HepG2 (cell line): ENCODE results near the gene FOXS1. TPM values are rescaled to one million over a fixed set of nuclear protein-coding genes. Genes with fewer than 3 reads are reported as not detected.

Experiments
- ATAC-seq: fragments of 200-7000 bp; cut with Tn5 transposase; 3 replicates; pipeline ENCODE4 v1.9.1; 2020; ENCODE audit warnings: mild to moderate bottlenecking, moderate library complexity
- BruUV-seq: library from RNA; stranded (reverse); fragments of 400-500 nt; replicated peaks from 2 replicates; lab custom pipeline; 2021; lab: Mats Ljungman, UMichigan
- CTCF ChIA-PET: fragments of 300-600 bp; formaldehyde crosslinking; extraction: SDS; loops from one replicate; lab custom pipeline; 2021; ENCODE audit warnings: low total read pairs, inconsistent platforms, low intra/inter-chr PET ratio; lab: Yijun Ruan, JAX
- POLR2A ChIA-PET: fragments of 350-600 bp; sonication (Branson Sonifier 250); formaldehyde crosslinking; loops from one replicate; lab custom pipeline; 2020; ENCODE audit warnings: antibody characterized with exemption, inconsistent platforms; lab: Yijun Ruan, JAX
- DNase-seq: peaks from one replicate; pipeline ENCODE4 v3.0.0-alpha.2; 2015; ENCODE audit warnings: low spot score
- FAIRE-seq: peaks from 3 replicates; lab custom pipeline; 2011; peaks lifted over from hg19 to GRCh38; lab: Jason Lieb, UNC
- H2AFZ ChIP-seq: one replicate; pipeline ENCODE4 v1.6.1; 2011; ENCODE audit warnings: low read length, inconsistent platforms
- H3K27ac ChIP-seq: fragments of 300-600 bp; 3 replicates; pipeline ENCODE4 v1.8.0; 2011; ENCODE audit warnings: mixed run types, mild to moderate bottlenecking, mixed read lengths, low read length, inconsistent platforms; ENCODE audit not compliant: insufficient read depth; ENCODE audit errors: extremely low read length
- H3K27me3 ChIP-seq, 2 experiments: fragments of 200-600 bp in 1 of 2; 2 replicates in 1 of 2; 3 replicates in 1 of 2; pipeline versions ENCODE4 v1.6.0 to v1.8.0; 2011; ENCODE audit warnings: low read length in 2 of 2, mild to moderate bottlenecking in 2 of 2, moderate library complexity in 2 of 2, inconsistent platforms in 1 of 2; ENCODE audit not compliant: insufficient read depth in 2 of 2, control insufficient read depth in 1 of 2
- H3K36me3 ChIP-seq, 2 experiments: fragments of 200-600 bp in 1 of 2; replicated peaks in 1 of 2; 2 replicates in 1 of 2; 3 replicates in 1 of 2; pipeline versions ENCODE4 v1.5.1 to v1.8.0; 2011; ENCODE audit warnings: low read length in 2 of 2, inconsistent platforms in 1 of 2; ENCODE audit not compliant: insufficient read depth in 2 of 2, control insufficient read depth in 1 of 2
- H3K4me1 ChIP-seq: 2 replicates; pipeline ENCODE4 v1.5.1; 2012; ENCODE audit warnings: low read length, inconsistent platforms; ENCODE audit not compliant: insufficient read depth
- H3K4me2 ChIP-seq: 2 replicates; pipeline ENCODE4 v1.6.0; 2011; ENCODE audit warnings: low read depth, low read length, inconsistent platforms
- H3K4me3 ChIP-seq, 3 experiments: fragments of 200-600 bp in 1 of 3; sonication (generic), shearing (Covaris generic) in 1 of 3; replicated peaks in 1 of 3; 2 replicates each; pipeline ENCODE4 v1.5.1; 2011 to 2016; ENCODE audit warnings: low read length in 3 of 3, inconsistent platforms in 2 of 3, low read depth in 2 of 3, mild to moderate bottlenecking in 2 of 3, control low read depth in 1 of 3, mixed read lengths in 1 of 3; ENCODE audit not compliant: insufficient read depth in 1 of 3
- H3K79me2 ChIP-seq: one replicate; pipeline ENCODE4 v1.6.1; 2011; ENCODE audit warnings: low read length, inconsistent platforms; ENCODE audit not compliant: insufficient read depth
- H3K9ac ChIP-seq: 2 replicates; pipeline ENCODE4 v1.6.0; 2011; ENCODE audit warnings: mild to moderate bottlenecking, low read depth, low read length, inconsistent platforms; ENCODE audit not compliant: insufficient read depth
- H3K9me3 ChIP-seq: 2 replicates; pipeline ENCODE4 v1.5.1; 2012; ENCODE audit warnings: mild to moderate bottlenecking, low read length
- H4K20me1 ChIP-seq: 2 replicates; pipeline ENCODE4 v1.6.0; 2011; ENCODE audit warnings: inconsistent platforms, mild to moderate bottlenecking, low read length, moderate library complexity; ENCODE audit not compliant: insufficient read depth
- KMT2B ChIP-seq: IDR thresholded peaks from 2 replicates; pipeline ENCODE4 v1.6.1; 2016; ENCODE audit warnings: missing genetic modification reagents, missing compliant biosample characterization
- LCORL ChIP-seq, 2 experiments: fragments of 450-650 bp in 1 of 2; sonication (generic) in 1 of 2; formaldehyde crosslinking in 1 of 2; IDR thresholded peaks; 2 replicates each; pipeline versions ENCODE4 v1.5.0 to v1.6.1; 2017 to 2020; ENCODE audit warnings: antibody characterized with exemption in 1 of 2, missing genetic modification reagents in 1 of 2
- NBN ChIP-seq: fragments of 450-650 bp; conservative IDR thresholded peaks from 2 replicates; pipeline ENCODE4 v1.6.1; 2017
- PAF1 ChIP-seq: IDR thresholded peaks from 2 replicates; pipeline ENCODE4 v1.6.1; 2016; ENCODE audit warnings: missing genetic modification reagents, missing compliant biosample characterization
- REL ChIP-seq: sonication (generic); formaldehyde crosslinking; conservative IDR thresholded peaks from 2 replicates; pipeline ENCODE4 v1.8.0; 2022; ENCODE audit warnings: mild to moderate bottlenecking, missing genetic modification reagents, moderate library complexity
- ZNF264 ChIP-seq: sonication (generic); formaldehyde crosslinking; IDR thresholded peaks from 2 replicates; pipeline ENCODE4 v1.4.0; 2020; ENCODE audit warnings: missing genetic modification reagents
- ZNF280B ChIP-seq: sonication (generic); formaldehyde crosslinking; IDR thresholded peaks from 2 replicates; pipeline ENCODE4 v1.5.0; 2020; ENCODE audit warnings: missing genetic modification reagents, mild to moderate bottlenecking, borderline replicate concordance
- ZNF639 ChIP-seq: conservative IDR thresholded peaks from 2 replicates; pipeline ENCODE4 v1.6.1; 2018; ENCODE audit warnings: missing genetic modification reagents
- ZNF674 ChIP-seq: sonication (generic); formaldehyde crosslinking; IDR thresholded peaks from 2 replicates; pipeline ENCODE4 v1.5.0; 2020; ENCODE audit warnings: low read depth, mild to moderate bottlenecking, missing genetic modification reagents
- WGBS: methylation state at CpG from one replicate; pipeline ENCODE4 v1.1.6; 2017; ENCODE audit warnings: low lambda C conversion rate; 5-methylcytosine and 5-hydroxymethylcytosine counted together
- in situ Hi-C: cut with HindIII; loops from 2 replicates; pipeline ENCODE4 v1.10.0; 2017; ENCODE audit warnings: low pct_unique_long_range_greater_than_20kb; ENCODE audit not compliant: extremely low pct_ligation_motif_present
- intact Hi-C: fragments of 100-400 bp; cut with micrococcal nuclease; formaldehyde crosslinking; loops from one replicate; pipeline ENCODE4 v1.10.0; 2022; ENCODE audit not compliant: unreplicated experiment
- polyA plus RNA-seq, 8 experiments: library from polyadenylated mRNA; depleted of rRNA in 3 of 8; stranded (reverse) in 7 of 8; unstranded in 1 of 8; fragments of >200 nt; fragmentation: Illumina TruSeq in 4 of 8; extraction: Trizol in 4 of 8; gene quantifications; 2 replicates each; pipeline versions ENCODE4 v1.2.1 to v1.2.3, GENCODE V29; 2011 to 2016; ENCODE audit warnings: low read depth in 4 of 8, missing spikeins in 1 of 8, mixed read lengths in 1 of 8; ENCODE audit not compliant: insufficient read depth in 1 of 8
- total RNA-seq, 5 experiments: library from RNA; depleted of rRNA; stranded (reverse); fragments of >200 nt; fragmentation: Illumina TruSeq; extraction: Trizol; gene quantifications; 2 replicates each; pipeline ENCODE4 v1.2.3, GENCODE V29; 2016; ENCODE audit warnings: low read depth in 1 of 5

Gene FOXS1
- total and polyA plus RNA-seq, 2 of the 13 experiments (the other 11 are each of a cell fraction or from before 2014, with no cell fraction given) = not detected

GRCh38 chr20:31822421-31823330, 22.7 kb downstream of the FOXS1 start (continued):
- TF ChIP-seq REL (no peak), ZNF264 (CRISPR knock-in tag) (no peak), NBN (no peak), ZNF674 (CRISPR knock-in tag) (no peak), PAF1 (CRISPR knock-in tag) (no peak), KMT2B (no peak)

DNA sequence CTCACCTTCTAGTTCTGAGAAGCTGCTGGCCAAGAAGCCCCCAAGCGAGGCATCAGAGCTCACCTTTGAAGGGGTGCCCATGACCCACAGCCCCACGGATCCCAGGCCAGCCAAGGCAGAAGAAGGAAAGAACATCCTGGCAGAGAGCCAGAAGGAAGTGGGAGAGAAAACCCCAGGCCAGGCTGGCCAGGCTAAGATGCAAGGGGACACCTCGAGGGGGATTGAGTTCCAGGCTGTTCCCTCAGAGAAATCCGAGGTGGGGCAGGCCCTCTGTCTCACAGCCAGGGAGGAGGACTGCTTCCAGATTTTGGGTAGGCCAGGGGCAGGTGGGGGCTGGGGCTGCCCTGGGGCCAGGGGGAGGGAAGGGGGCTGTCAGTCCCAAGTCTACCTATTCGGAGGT, 24.0 kb downstream of the FOXS1 start:
- CTCF ChIA-PET = interaction anchor here (2.7 to 4.8 kb wide), 2 partner anchors 25 to 210 kb away, joined by 26 to 70 read pairs; partner anchors contain the start of gene FOXS1
- in situ Hi-C loops = loop anchor here (5.0 to 10.0 kb wide), 2 partner anchors 211 to 273 kb away; no protein-coding TSS in a partner anchor
- H4K20me1 ChIP-seq = no peaks in the 10 kb centered on the region
- POLR2A ChIA-PET = no interaction called here
- 0 out of 2 replicates have a peak, but pooled peaks have one; percentile 26 for TF ChIP-seq ZNF280B (CRISPR knock-in tag)
- no peak for TF ChIP-seq ZNF639
- 0 out of 2 replicates have a peak, but pooled peaks have one; percentile 52 for TF ChIP-seq LCORL (IDR thresholded peaks at IDR 0.05)
- no peak for TF ChIP-seq LCORL (CRISPR knock-in tag; IDR thresholded peaks at IDR 0.05)
- DNase-seq = no peak
- H3K27me3 ChIP-seq = peaks cover 8 to 53% of the 10 kb centered on the region in 2 experiments
- 0 out of 2 replicates have a peak, but pooled peaks cover 7% of the 10 kb centered on the region for H3K4me1 ChIP-seq
- no peak for FAIRE-seq
- no peak overlapping the region for H3K4me3 ChIP-seq
- H3K9me3 ChIP-seq = no peaks in the 10 kb centered on the region
- no peak overlapping the region for H3K4me2 ChIP-seq
- no peak overlapping the region for H3K9ac ChIP-seq
- ATAC-seq = no peak
- BruUV-seq = no TSS peak
- H3K36me3 ChIP-seq = no peaks in the 10 kb centered on the region
- H3K27ac ChIP-seq = no peak overlapping the region
- no peaks in the 10 kb centered on the region for H3K79me2 ChIP-seq
- intact Hi-C loops = loop anchor here (10.0 kb wide), 1 partner anchor 133 kb away; the partner anchor contains the start of gene PDRG1
- no peak overlapping the region for H2AFZ ChIP-seq
- WGBS = 4% methylated on average over 5 of the region's 5 CpGs
